HepG2 (cell line): ENCODE data around the gene OTOP1.

ENCODE experiments used
- FOXC1 ChIP-seq: sonication (generic); formaldehyde crosslinking; IDR thresholded peaks from 2 replicates; pipeline ENCODE4 v1.8.0; 2022; ENCODE audit warnings: mild to moderate bottlenecking, missing genetic modification reagents, borderline replicate concordance
- HES4 ChIP-seq: sonication (generic); formaldehyde crosslinking; IDR thresholded peaks from 2 replicates; pipeline ENCODE4 v1.9.0; 2021; ENCODE audit warnings: mild to moderate bottlenecking, missing genetic modification reagents, borderline replicate concordance
- PRPF4 ChIP-seq: fragments of 200-400 bp; formaldehyde crosslinking; IDR thresholded peaks from 2 replicates; pipeline ENCODE4 v1.6.1; 2016; ENCODE audit warnings: low read length, low read depth; ENCODE audit not compliant: poor library complexity, severe bottlenecking
- ZNF546 ChIP-seq: sonication (generic); formaldehyde crosslinking; conservative IDR thresholded peaks from 2 replicates; pipeline ENCODE4 v1.8.1; 2023; ENCODE audit warnings: mild to moderate bottlenecking, missing genetic modification reagents
- TF ChIP-seq, protein P1 (sequence below): sonication (generic); formaldehyde crosslinking; IDR thresholded peaks from 2 replicates; pipeline ENCODE4 v1.8.1; 2022; ENCODE audit warnings: low read depth, mild to moderate bottlenecking, missing genetic modification reagents
- TF ChIP-seq, protein P2 (sequence below): sonication (generic); formaldehyde crosslinking; IDR thresholded peaks from 2 replicates; pipeline ENCODE4 v1.8.0; 2022; ENCODE audit warnings: missing genetic modification reagents, mild to moderate bottlenecking, moderate library complexity, borderline replicate concordance

DNA sequence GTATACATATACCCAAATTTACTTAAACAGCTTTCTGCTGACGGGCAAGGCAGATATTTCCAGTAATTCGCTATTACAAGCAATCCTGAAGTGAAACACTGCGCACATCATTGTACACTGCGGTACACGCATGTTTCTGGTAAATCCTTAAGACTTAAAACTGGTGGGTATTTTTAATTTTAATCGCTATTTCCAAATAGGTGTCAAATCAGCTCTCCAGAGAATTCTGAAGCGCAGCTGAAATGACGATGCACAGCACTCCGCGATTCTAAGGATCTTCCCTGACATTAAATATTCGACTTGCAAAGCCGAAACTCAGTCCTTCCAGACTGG is 20.9 kb upstream of the OTOP1 start:
- TF ChIP-seq, protein P1, sequence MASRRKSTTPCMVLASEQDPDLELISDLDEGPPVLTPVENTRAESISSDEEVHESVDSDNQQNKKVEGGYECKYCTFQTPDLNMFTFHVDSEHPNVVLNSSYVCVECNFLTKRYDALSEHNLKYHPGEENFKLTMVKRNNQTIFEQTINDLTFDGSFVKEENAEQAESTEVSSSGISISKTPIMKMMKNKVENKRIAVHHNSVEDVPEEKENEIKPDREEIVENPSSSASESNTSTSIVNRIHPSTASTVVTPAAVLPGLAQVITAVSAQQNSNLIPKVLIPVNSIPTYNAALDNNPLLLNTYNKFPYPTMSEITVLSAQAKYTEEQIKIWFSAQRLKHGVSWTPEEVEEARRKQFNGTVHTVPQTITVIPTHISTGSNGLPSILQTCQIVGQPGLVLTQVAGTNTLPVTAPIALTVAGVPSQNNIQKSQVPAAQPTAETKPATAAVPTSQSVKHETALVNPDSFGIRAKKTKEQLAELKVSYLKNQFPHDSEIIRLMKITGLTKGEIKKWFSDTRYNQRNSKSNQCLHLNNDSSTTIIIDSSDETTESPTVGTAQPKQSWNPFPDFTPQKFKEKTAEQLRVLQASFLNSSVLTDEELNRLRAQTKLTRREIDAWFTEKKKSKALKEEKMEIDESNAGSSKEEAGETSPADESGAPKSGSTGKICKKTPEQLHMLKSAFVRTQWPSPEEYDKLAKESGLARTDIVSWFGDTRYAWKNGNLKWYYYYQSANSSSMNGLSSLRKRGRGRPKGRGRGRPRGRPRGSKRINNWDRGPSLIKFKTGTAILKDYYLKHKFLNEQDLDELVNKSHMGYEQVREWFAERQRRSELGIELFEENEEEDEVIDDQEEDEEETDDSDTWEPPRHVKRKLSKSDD: no peak
- TF ChIP-seq HES4 (CRISPR knock-in tag) (no peak), FOXC1 (no peak), ZNF546 (CRISPR knock-in tag) (no peak), PRPF4 (no peak)
- TF ChIP-seq, protein P2, sequence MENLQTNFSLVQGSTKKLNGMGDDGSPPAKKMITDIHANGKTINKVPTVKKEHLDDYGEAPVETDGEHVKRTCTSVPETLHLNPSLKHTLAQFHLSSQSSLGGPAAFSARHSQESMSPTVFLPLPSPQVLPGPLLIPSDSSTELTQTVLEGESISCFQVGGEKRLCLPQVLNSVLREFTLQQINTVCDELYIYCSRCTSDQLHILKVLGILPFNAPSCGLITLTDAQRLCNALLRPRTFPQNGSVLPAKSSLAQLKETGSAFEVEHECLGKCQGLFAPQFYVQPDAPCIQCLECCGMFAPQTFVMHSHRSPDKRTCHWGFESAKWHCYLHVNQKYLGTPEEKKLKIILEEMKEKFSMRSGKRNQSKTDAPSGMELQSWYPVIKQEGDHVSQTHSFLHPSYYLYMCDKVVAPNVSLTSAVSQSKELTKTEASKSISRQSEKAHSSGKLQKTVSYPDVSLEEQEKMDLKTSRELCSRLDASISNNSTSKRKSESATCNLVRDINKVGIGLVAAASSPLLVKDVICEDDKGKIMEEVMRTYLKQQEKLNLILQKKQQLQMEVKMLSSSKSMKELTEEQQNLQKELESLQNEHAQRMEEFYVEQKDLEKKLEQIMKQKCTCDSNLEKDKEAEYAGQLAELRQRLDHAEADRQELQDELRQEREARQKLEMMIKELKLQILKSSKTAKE: no peak
